ENCODE results near the gene AREG. TPM values are rescaled to one million over a fixed set of nuclear protein-coding genes. Genes with fewer than 3 reads are reported as not detected.

Gene AREG
- total and polyA plus RNA-seq, 4 experiments from 2014 or later, result 0.44 to 8.3 (median 0.96) TPM

- ChIA-PET CTCF (ENCODE audit: partially characterized antibody) (no interaction called here), POLR2A (ENCODE audit: partially characterized antibody) (interaction anchor here (0.7 kb wide), 1 partner anchor 42 kb away, joined by 3 read pairs; no protein-coding TSS in a partner anchor)
- Mint-ChIP-seq H3K4me1 (peaks cover 3 to 12% (median 7%) of the 10 kb centered on the region in 4 donors), H3K27ac (no peak overlapping the region), H3K36me3 (peaks cover 0 to 3% of the 10 kb centered on the region in 2 donors), H3K9me3 (peaks cover 0 to 3% (median 0%) of the 10 kb centered on the region in 8 donors), H3K4me3 (no peak overlapping the region), H3K27me3 (no peaks in the 10 kb centered on the region)
- Histone ChIP-seq H3K36me3 (ENCODE audit: insufficient read depth, low read length) (no peaks in the 10 kb centered on the region), H3K4me3 (ENCODE audit: low read length in 2 of 2) (no peak overlapping the region), H3K9me3 (ENCODE audit: control insufficient read depth in 1 of 2, low read length in 2 of 2) (no peaks in the 10 kb centered on the region), H3K27ac (ENCODE audit: low read depth, low read length) (no peak overlapping the region), H3K27me3 (ENCODE audit: insufficient read depth, low read length) (no peaks in the 10 kb centered on the region), H3K4me1 (ENCODE audit: insufficient read depth, low read length) (peaks cover 6% of the 10 kb centered on the region)
- intact Hi-C loops (cut with micrococcal nuclease), result loop anchor here (10.0 kb wide), 1 partner anchor 1234 kb away; the partner anchor contains the start of gene G3BP2
- DNase-seq, result no peak
Observed at GRCh38 chr4:74440356-74440755, 4.6 kb upstream of the AREG start.

GRCh38 chr4:74441744-74442143 lies 3.2 kb upstream of the AREG start:
- Histone ChIP-seq H3K36me3 (ENCODE audit: insufficient read depth, low read length) (no peaks in the 10 kb centered on the region), H3K4me1 (ENCODE audit: insufficient read depth, low read length) (peaks cover 10% of the 10 kb centered on the region), H3K27me3 (ENCODE audit: insufficient read depth, low read length) (no peaks in the 10 kb centered on the region), H3K4me3 (ENCODE audit: low read length in 2 of 2) (no peak overlapping the region), H3K9me3 (ENCODE audit: control insufficient read depth in 1 of 2, low read length in 2 of 2) (no peaks in the 10 kb centered on the region), H3K27ac (ENCODE audit: low read depth, low read length) (no peak overlapping the region)
- intact Hi-C loops (cut with micrococcal nuclease), result loop anchor here (10.0 kb wide), 1 partner anchor 1233 kb away; the partner anchor contains the start of gene G3BP2
- H3K27ac Mint-ChIP-seq, result no peak overlapping the region
- H3K27me3 Mint-ChIP-seq, result no peaks in the 10 kb centered on the region
- DNase-seq, result no peak
- no peak overlapping the region for H3K4me3 Mint-ChIP-seq
- peaks cover 0 to 3% (median 0%) of the 10 kb centered on the region in 8 donors for H3K9me3 Mint-ChIP-seq
- CTCF ChIA-PET (ENCODE audit: partially characterized antibody), result interaction anchor here (1.5 kb wide), 1 partner anchor 64 kb away, joined by 3 read pairs; no protein-coding TSS in a partner anchor
- H3K4me1 Mint-ChIP-seq, result peaks cover 5 to 14% (median 9%) of the 10 kb centered on the region in 4 donors
- peaks cover 0 to 3% of the 10 kb centered on the region in 2 donors for H3K36me3 Mint-ChIP-seq
- POLR2A ChIA-PET (ENCODE audit: partially characterized antibody), result interaction anchor here (3.9 kb wide), 1 partner anchor 44 kb away, joined by 43 read pairs; no protein-coding TSS in a partner anchor

- no peak for DNase-seq
- ChIA-PET CTCF (ENCODE audit: partially characterized antibody) (interaction anchor here (1.5 to 3.2 kb wide), 4 partner anchors 11 to 70 kb away, joined by 3 to 16 read pairs (median 8); no protein-coding TSS in a partner anchor), POLR2A (ENCODE audit: partially characterized antibody) (interaction anchor here (1.5 kb wide), 1 partner anchor 48 kb away, joined by 4 read pairs; no protein-coding TSS in a partner anchor)
- H3K9me3 Mint-ChIP-seq, result peaks cover 0 to 1% (median 0%) of the 10 kb centered on the region in 8 donors
- peaks cover 5 to 14% (median 9%) of the 10 kb centered on the region in 4 donors for H3K4me1 Mint-ChIP-seq
- no peak overlapping the region for H3K4me3 ChIP-seq (ENCODE audit: low read length in 2 of 2)
- H3K36me3 Mint-ChIP-seq, result peaks cover 0 to 3% of the 10 kb centered on the region in 2 donors
- no peaks in the 10 kb centered on the region for H3K9me3 ChIP-seq (ENCODE audit: control insufficient read depth in 1 of 2, low read length in 2 of 2)
- peak overlapping the region in 3 of 7 donors; percentile 25 to 68 (median 27) for H3K27ac Mint-ChIP-seq
- no peaks in the 10 kb centered on the region for H3K27me3 ChIP-seq (ENCODE audit: insufficient read depth, low read length)
- H3K27ac ChIP-seq (ENCODE audit: low read depth, low read length), result no peak overlapping the region
- peaks cover 0 to 2% of the 10 kb centered on the region in 2 donors for H3K27me3 Mint-ChIP-seq
- H3K4me1 ChIP-seq (ENCODE audit: insufficient read depth, low read length), result peaks cover 10% of the 10 kb centered on the region
- H3K36me3 ChIP-seq (ENCODE audit: insufficient read depth, low read length), result no peaks in the 10 kb centered on the region
- H3K4me3 Mint-ChIP-seq, result peak overlapping the region in 2 of 8 donors; percentile 45 to 52
- intact Hi-C loops (cut with micrococcal nuclease), result loop anchor here (5.0 to 10.0 kb wide), 2 partner anchors 289 to 1228 kb away; partner anchors contain the start of genes G3BP2 and MTHFD2L
Observed at GRCh38 chr4:74446193-74446868, 1.4 kb downstream of the AREG start.

GRCh38 chr4:74446896-74447295 lies 2.0 kb downstream of the AREG start:
- Histone ChIP-seq H3K9me3 (ENCODE audit: control insufficient read depth in 1 of 2, low read length in 2 of 2) (no peaks in the 10 kb centered on the region), H3K4me3 (ENCODE audit: low read length in 2 of 2) (no peak overlapping the region), H3K27me3 (ENCODE audit: insufficient read depth, low read length) (no peaks in the 10 kb centered on the region), H3K27ac (ENCODE audit: low read depth, low read length) (no peak overlapping the region), H3K36me3 (ENCODE audit: insufficient read depth, low read length) (no peaks in the 10 kb centered on the region), H3K4me1 (ENCODE audit: insufficient read depth, low read length) (peaks cover 10% of the 10 kb centered on the region)
- peaks cover 5 to 14% (median 9%) of the 10 kb centered on the region in 4 donors for H3K4me1 Mint-ChIP-seq
- ChIA-PET CTCF (ENCODE audit: partially characterized antibody) (interaction anchor here (1.5 to 3.2 kb wide), 2 partner anchors 11 to 70 kb away, joined by 3 to 16 read pairs; no protein-coding TSS in a partner anchor), POLR2A (ENCODE audit: partially characterized antibody) (interaction anchor here (1.5 kb wide), 1 partner anchor 48 kb away, joined by 4 read pairs; no protein-coding TSS in a partner anchor)
- no peak for DNase-seq
- peaks cover 0 to 3% of the 10 kb centered on the region in 2 donors for H3K36me3 Mint-ChIP-seq
- peak overlapping the region in 1 of 7 donors; percentile 68 for H3K27ac Mint-ChIP-seq
- intact Hi-C loops (cut with micrococcal nuclease), result loop anchor here (5.0 to 10.0 kb wide), 2 partner anchors 290 to 1228 kb away; partner anchors contain the start of genes G3BP2 and MTHFD2L
- H3K4me3 Mint-ChIP-seq, result peak overlapping the region in 1 of 8 donors; percentile 52
- H3K27me3 Mint-ChIP-seq, result peaks cover 0 to 2% of the 10 kb centered on the region in 2 donors
- H3K9me3 Mint-ChIP-seq, result peaks cover 0 to 1% (median 0%) of the 10 kb centered on the region in 8 donors

- intact Hi-C loops (cut with micrococcal nuclease), result loop anchor here (5.0 to 10.0 kb wide), 2 partner anchors 290 to 1227 kb away; partner anchors contain the start of genes G3BP2 and MTHFD2L
- Mint-ChIP-seq H3K27ac (no peak overlapping the region), H3K9me3 (peaks cover 0 to 1% (median 0%) of the 10 kb centered on the region in 8 donors), H3K27me3 (peaks cover 2 to 3% of the 10 kb centered on the region in 2 donors), H3K36me3 (peaks cover under 1 to 3% of the 10 kb centered on the region in 2 donors), H3K4me3 (no peak overlapping the region), H3K4me1 (peaks cover 5 to 14% (median 9%) of the 10 kb centered on the region in 4 donors)
- Histone ChIP-seq H3K4me1 (ENCODE audit: insufficient read depth, low read length) (peaks cover 10% of the 10 kb centered on the region), H3K27me3 (ENCODE audit: insufficient read depth, low read length) (no peaks in the 10 kb centered on the region), H3K9me3 (ENCODE audit: control insufficient read depth in 1 of 2, low read length in 2 of 2) (no peaks in the 10 kb centered on the region), H3K36me3 (ENCODE audit: insufficient read depth, low read length) (no peaks in the 10 kb centered on the region), H3K27ac (ENCODE audit: low read depth, low read length) (no peak overlapping the region), H3K4me3 (ENCODE audit: low read length in 2 of 2) (no peak overlapping the region)
- DNase-seq, result no peak
- CTCF ChIA-PET (ENCODE audit: partially characterized antibody), result interaction anchor here (1.5 kb wide), 1 partner anchor 10 kb away, joined by 3 read pairs; no protein-coding TSS in a partner anchor
- POLR2A ChIA-PET (ENCODE audit: partially characterized antibody), result interaction anchor here (1.5 kb wide), 1 partner anchor 49 kb away, joined by 4 read pairs; no protein-coding TSS in a partner anchor
Observed at GRCh38 chr4:74447636-74448233, 2.8 kb downstream of the AREG start.

GRCh38 chr4:74449571-74450297 lies 4.8 kb downstream of the AREG start:
- intact Hi-C loops (cut with micrococcal nuclease), result loop anchor here (5.0 to 10.0 kb wide), 2 partner anchors 292 to 1225 kb away; partner anchors contain the start of genes G3BP2 and MTHFD2L
- H3K4me1 Mint-ChIP-seq, result peaks cover 3 to 9% (median 5%) of the 10 kb centered on the region in 4 donors

More at GRCh38 chr4:74449571-74450297, 4.8 kb downstream of the AREG start:
- ChIA-PET CTCF (ENCODE audit: partially characterized antibody) (interaction anchor here (1.4 kb wide), 1 partner anchor 71 kb away, joined by 4 read pairs; no protein-coding TSS in a partner anchor), POLR2A (ENCODE audit: partially characterized antibody) (no interaction called here)
- DNase-seq, result no peak
- Histone ChIP-seq H3K9me3 (ENCODE audit: control insufficient read depth in 1 of 2, low read length in 2 of 2) (no peaks in the 10 kb centered on the region), H3K36me3 (ENCODE audit: insufficient read depth, low read length) (no peaks in the 10 kb centered on the region), H3K27ac (ENCODE audit: low read depth, low read length) (no peak overlapping the region), H3K27me3 (ENCODE audit: insufficient read depth, low read length) (no peaks in the 10 kb centered on the region), H3K4me3 (ENCODE audit: low read length in 2 of 2) (no peak overlapping the region), H3K4me1 (ENCODE audit: insufficient read depth, low read length) (peaks cover 5% of the 10 kb centered on the region)
- H3K36me3 Mint-ChIP-seq, result peaks cover 3 to 7% of the 10 kb centered on the region in 2 donors
- peaks cover 0 to 1% (median 0%) of the 10 kb centered on the region in 8 donors for H3K9me3 Mint-ChIP-seq
- H3K4me3 Mint-ChIP-seq, result no peak overlapping the region
- no peak overlapping the region for H3K27ac Mint-ChIP-seq
- peaks cover 2 to 3% of the 10 kb centered on the region in 2 donors for H3K27me3 Mint-ChIP-seq
